ENCODE results near the gene GBX1.

GBX1 gene

GRCh38 chr7:151129960-151130591 is 37.4 kb downstream of the GBX1 start:
- Histone ChIP-seq H3K27ac (ENCODE audit: low read length) (no peak overlapping the region), H3K79me2 (ENCODE audit: low read length) (no peaks in the 10 kb centered on the region), H4K20me1 (ENCODE audit: insufficient read depth, low read length) (peaks cover 4% of the 10 kb centered on the region; the same call in 1 of the 2 replicates), H3K27me3 (ENCODE audit: low read depth, low read length) (no peaks in the 10 kb centered on the region), H3K36me3 (replicated peaks; ENCODE audit: low read depth, low read length) (no peaks in the 10 kb centered on the region), H3K4me1 (ENCODE audit: low read length) (no peaks in the 10 kb centered on the region), H3K4me2 (ENCODE audit: low read length) (no peak overlapping the region), H3K4me3 (ENCODE audit: low read length) (no peak overlapping the region), H3K9ac (ENCODE audit: low read length) (no peak overlapping the region), H3K9me3 (ENCODE audit: insufficient read depth, low read length) (no peaks in the 10 kb centered on the region), H2AFZ (ENCODE audit: low read depth, low read length) (no peak overlapping the region)
- TF ChIP-seq, protein P1, sequence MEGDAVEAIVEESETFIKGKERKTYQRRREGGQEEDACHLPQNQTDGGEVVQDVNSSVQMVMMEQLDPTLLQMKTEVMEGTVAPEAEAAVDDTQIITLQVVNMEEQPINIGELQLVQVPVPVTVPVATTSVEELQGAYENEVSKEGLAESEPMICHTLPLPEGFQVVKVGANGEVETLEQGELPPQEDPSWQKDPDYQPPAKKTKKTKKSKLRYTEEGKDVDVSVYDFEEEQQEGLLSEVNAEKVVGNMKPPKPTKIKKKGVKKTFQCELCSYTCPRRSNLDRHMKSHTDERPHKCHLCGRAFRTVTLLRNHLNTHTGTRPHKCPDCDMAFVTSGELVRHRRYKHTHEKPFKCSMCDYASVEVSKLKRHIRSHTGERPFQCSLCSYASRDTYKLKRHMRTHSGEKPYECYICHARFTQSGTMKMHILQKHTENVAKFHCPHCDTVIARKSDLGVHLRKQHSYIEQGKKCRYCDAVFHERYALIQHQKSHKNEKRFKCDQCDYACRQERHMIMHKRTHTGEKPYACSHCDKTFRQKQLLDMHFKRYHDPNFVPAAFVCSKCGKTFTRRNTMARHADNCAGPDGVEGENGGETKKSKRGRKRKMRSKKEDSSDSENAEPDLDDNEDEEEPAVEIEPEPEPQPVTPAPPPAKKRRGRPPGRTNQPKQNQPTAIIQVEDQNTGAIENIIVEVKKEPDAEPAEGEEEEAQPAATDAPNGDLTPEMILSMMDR (IDR thresholded peaks at IDR 0.05; ENCODE audit: low read depth, low read length): no peak
- TF ChIP-seq EZH2phosphoT487 (IDR thresholded peaks at IDR 0.05; ENCODE audit: low read depth): no peak

DNA sequence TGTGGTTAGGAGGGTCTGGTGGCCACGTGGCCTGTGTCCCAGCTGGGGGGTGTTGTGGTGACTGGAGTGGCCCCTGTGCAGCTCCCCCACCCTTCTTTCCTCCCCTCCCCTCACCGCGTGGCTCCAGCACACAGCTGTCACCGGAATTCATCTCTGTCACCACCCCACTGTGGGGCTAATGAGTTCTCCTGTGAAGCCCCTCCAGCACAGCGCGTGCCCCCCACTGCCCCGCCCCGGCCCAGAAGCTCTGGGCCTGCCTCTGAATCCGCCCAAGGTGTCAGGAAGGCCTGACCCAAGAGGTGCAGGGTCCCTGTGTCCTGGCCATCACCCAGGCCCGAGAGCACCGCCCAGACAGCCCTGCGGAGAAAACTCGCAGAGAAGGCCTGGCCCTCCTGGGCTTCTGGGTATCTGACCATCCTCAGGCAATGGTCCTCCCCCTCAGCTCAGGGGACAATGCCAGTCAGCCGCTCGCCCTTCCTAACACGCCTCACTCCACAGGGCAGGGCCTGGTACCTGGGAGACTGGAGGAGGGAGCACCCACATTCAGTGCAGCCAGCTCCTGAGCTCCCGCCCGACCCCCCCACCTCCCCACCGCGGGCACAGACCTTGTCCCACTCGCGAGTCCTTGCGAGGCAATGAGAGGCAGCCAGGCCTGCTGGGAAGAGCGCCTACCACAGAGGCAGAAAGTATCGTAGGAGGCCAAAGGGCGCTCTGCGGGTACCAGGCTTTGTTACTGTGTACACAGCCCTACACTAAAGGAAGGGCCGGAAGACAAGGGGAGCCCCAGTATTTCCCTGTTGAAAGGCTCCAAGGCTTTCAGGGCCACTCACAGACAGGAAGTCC is 38.2 kb downstream of the GBX1 start:
- Histone ChIP-seq H3K4me1 (ENCODE audit: low read length) (no peaks in the 10 kb centered on the region), H2AFZ (ENCODE audit: low read depth, low read length) (no peak overlapping the region), H3K79me2 (ENCODE audit: low read length) (no peaks in the 10 kb centered on the region), H3K4me2 (ENCODE audit: low read length) (no peak overlapping the region), H3K36me3 (replicated peaks; ENCODE audit: low read depth, low read length) (no peaks in the 10 kb centered on the region), H3K9me3 (ENCODE audit: insufficient read depth, low read length) (no peaks in the 10 kb centered on the region), H3K27me3 (ENCODE audit: low read depth, low read length) (no peaks in the 10 kb centered on the region), H3K9ac (ENCODE audit: low read length) (no peak overlapping the region), H3K4me3 (ENCODE audit: low read length) (no peak overlapping the region), H4K20me1 (ENCODE audit: insufficient read depth, low read length) (peaks cover 9% of the 10 kb centered on the region), H3K27ac (ENCODE audit: low read length) (no peak overlapping the region)
- TF ChIP-seq, protein P1 (IDR thresholded peaks at IDR 0.05; ENCODE audit: low read depth, low read length): no peak
- TF ChIP-seq EZH2phosphoT487 (IDR thresholded peaks at IDR 0.05; ENCODE audit: low read depth): no peak

DNA sequence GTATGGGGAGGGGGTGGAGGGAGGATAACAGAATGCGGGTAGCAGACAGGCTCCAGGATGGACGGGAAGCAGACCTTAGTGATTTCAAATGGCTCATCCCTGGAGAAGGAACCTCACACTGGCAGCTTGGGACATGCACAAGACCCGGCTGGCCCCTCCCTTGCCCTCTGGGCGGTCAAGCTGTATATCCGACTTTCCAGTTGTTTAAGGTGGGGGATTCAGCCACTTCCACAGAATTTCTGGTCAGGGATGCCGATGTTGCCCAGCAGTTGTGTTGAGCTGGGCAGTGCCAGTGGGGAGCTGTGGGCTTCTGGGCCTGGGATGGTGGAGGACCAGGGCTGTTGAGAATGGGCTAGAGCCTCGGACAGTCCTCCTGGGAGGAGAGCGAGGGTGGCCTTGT is 38.8 kb downstream of the GBX1 start:
- H4K20me1 ChIP-seq (ENCODE audit: insufficient read depth, low read length): peaks cover 11% of the 10 kb centered on the region
- no peaks in the 10 kb centered on the region for H3K9me3 ChIP-seq (ENCODE audit: insufficient read depth, low read length)
- H3K4me2 ChIP-seq (ENCODE audit: low read length): no peak overlapping the region
- no peak overlapping the region for H2AFZ ChIP-seq (ENCODE audit: low read depth, low read length)
- no peaks in the 10 kb centered on the region for H3K27me3 ChIP-seq (ENCODE audit: low read depth, low read length)
- no peaks in the 10 kb centered on the region for H3K4me1 ChIP-seq (ENCODE audit: low read length)
- H3K79me2 ChIP-seq (ENCODE audit: low read length): no peaks in the 10 kb centered on the region
- no peak overlapping the region for H3K27ac ChIP-seq (ENCODE audit: low read length)
- no peak overlapping the region for H3K4me3 ChIP-seq (ENCODE audit: low read length)
- H3K36me3 ChIP-seq (replicated peaks; ENCODE audit: low read depth, low read length): no peaks in the 10 kb centered on the region
- TF ChIP-seq, protein P1 (IDR thresholded peaks at IDR 0.05; ENCODE audit: low read depth, low read length): no peak
- no peak for TF ChIP-seq EZH2phosphoT487 (IDR thresholded peaks at IDR 0.05; ENCODE audit: low read depth)
- H3K9ac ChIP-seq (ENCODE audit: low read length): no peak overlapping the region

DNA sequence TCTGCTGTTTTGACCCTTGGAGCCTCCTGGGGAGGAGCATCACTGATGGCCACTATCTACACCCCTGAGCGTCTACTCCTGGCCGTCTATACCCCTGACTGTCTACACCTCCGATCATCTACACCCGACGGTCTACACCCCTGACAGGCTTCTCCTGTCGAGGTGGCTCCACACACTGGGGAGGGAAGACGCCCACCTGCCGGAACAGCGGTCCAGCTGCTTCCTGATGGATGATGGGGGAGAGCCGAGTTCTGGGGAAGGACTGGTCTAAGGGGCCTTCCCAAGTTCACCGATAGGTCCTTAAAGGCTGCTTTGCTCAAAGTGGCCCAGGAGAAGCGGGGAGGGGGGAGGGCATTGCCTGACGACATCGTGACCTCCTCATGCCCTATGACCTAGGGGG is 39.4 kb downstream of the GBX1 start:
- Histone ChIP-seq H3K27ac (ENCODE audit: low read length) (no peak overlapping the region), H3K9ac (ENCODE audit: low read length) (no peak overlapping the region), H2AFZ (ENCODE audit: low read depth, low read length) (no peak overlapping the region), H3K4me1 (ENCODE audit: low read length) (no peaks in the 10 kb centered on the region), H3K4me3 (ENCODE audit: low read length) (no peak overlapping the region), H3K9me3 (ENCODE audit: insufficient read depth, low read length) (no peaks in the 10 kb centered on the region), H3K27me3 (ENCODE audit: low read depth, low read length) (no peaks in the 10 kb centered on the region), H3K36me3 (replicated peaks; ENCODE audit: low read depth, low read length) (no peaks in the 10 kb centered on the region), H3K79me2 (ENCODE audit: low read length) (no peaks in the 10 kb centered on the region), H3K4me2 (ENCODE audit: low read length) (no peak overlapping the region), H4K20me1 (ENCODE audit: insufficient read depth, low read length) (peaks cover 11% of the 10 kb centered on the region)
- TF ChIP-seq EZH2phosphoT487 (IDR thresholded peaks at IDR 0.05; ENCODE audit: low read depth): no peak
- TF ChIP-seq, protein P1 (IDR thresholded peaks at IDR 0.05; ENCODE audit: low read depth, low read length): no peak
